Measurements from ENCODE around the gene KCNIP2. TPM values are rescaled to one million over a fixed set of nuclear protein-coding genes. Genes with fewer than 3 reads are reported as not detected.
A peak's percentile ranks its signal among the peaks of the same experiment; 100 is the strongest.

Gene KCNIP2
- total RNA-seq = 100 to 1,000 TPM; 192 to 653 TPM

GRCh38 chr10:101843032-101844021 lies at the start of gene KCNIP2:
Gene KCNIP2 (minus strand): TSS chr10:101843800. CDS start chr10:101843568, 232 bp downstream.
- H3K27ac ChIP-seq = peak within 1 kb of the TSS; percentile 86 to 90
- peaks cover 11% of the 10 kb centered on the region for H3K36me3 ChIP-seq
- H3K4me3 ChIP-seq = peak within 1 kb of the TSS; percentile 55 to 58
- DNase-seq (ENCODE audit: low spot score) = no peak
- H3K27me3 ChIP-seq = no peaks in the 10 kb centered on the region
- H3K9me3 ChIP-seq = no peaks in the 10 kb centered on the region
- H3K4me1 ChIP-seq = peaks cover 0 to 48% of the 10 kb centered on the region in 2 donors
- TF ChIP-seq CTCF (IDR thresholded peaks at IDR 0.05) = peak; percentile 66 to 84

- Histone ChIP-seq H3K27me3 (no peaks in the 10 kb centered on the region), H3K4me1 (peaks cover 0 to 31% of the 10 kb centered on the region in 2 donors), H3K27ac (peak overlapping the region; percentile 73 to 89), H3K9me3 (no peaks in the 10 kb centered on the region), H3K36me3 (no peaks in the 10 kb centered on the region), H3K4me3 (no peak overlapping the region)
- no peak for TF ChIP-seq CTCF (IDR thresholded peaks at IDR 0.05)
- no peak for DNase-seq (ENCODE audit: low spot score)
Observed at GRCh38 chr10:101892782-101893391, 49.3 kb upstream of the KCNIP2 start.

- peaks cover 0 to 38% of the 10 kb centered on the region in 2 donors for H3K4me1 ChIP-seq
- DNase-seq (ENCODE audit: low spot score) = peak; percentile 70
- TF ChIP-seq CTCF (IDR thresholded peaks at IDR 0.05) = peak; percentile 69 to 85
- no peaks in the 10 kb centered on the region for H3K27me3 ChIP-seq
- no peaks in the 10 kb centered on the region for H3K36me3 ChIP-seq
- no peak overlapping the region for H3K4me3 ChIP-seq
- peak overlapping the region; percentile 60 to 77 for H3K27ac ChIP-seq
- H3K9me3 ChIP-seq = no peaks in the 10 kb centered on the region
Observed at GRCh38 chr10:101889256-101890210, 45.9 kb upstream of the KCNIP2 start.

- Histone ChIP-seq H3K27ac (peak overlapping the region; percentile 60 to 77), H3K27me3 (no peaks in the 10 kb centered on the region), H3K4me3 (no peak overlapping the region), H3K9me3 (no peaks in the 10 kb centered on the region), H3K36me3 (no peaks in the 10 kb centered on the region), H3K4me1 (peaks cover 0 to 33% of the 10 kb centered on the region in 2 donors)
- TF ChIP-seq CTCF (IDR thresholded peaks at IDR 0.05) = no peak
- DNase-seq (ENCODE audit: low spot score) = no peak
Observed at GRCh38 chr10:101888251-101888949, 44.8 kb upstream of the KCNIP2 start.

- TF ChIP-seq CTCF (IDR thresholded peaks at IDR 0.05) = no peak
- Histone ChIP-seq H3K27me3 (no peaks in the 10 kb centered on the region), H3K36me3 (no peaks in the 10 kb centered on the region), H3K4me1 (peaks cover 0 to 35% of the 10 kb centered on the region in 2 donors), H3K4me3 (no peak overlapping the region), H3K9me3 (no peaks in the 10 kb centered on the region), H3K27ac (peak overlapping the region; percentile 60 to 77)
- no peak for DNase-seq (ENCODE audit: low spot score)
Observed at GRCh38 chr10:101887775-101888174, 44.2 kb upstream of the KCNIP2 start.
